Neuronal stem cell (in vitro differentiated cells): ENCODE measurements around the gene OR2T35. TPM values are rescaled to one million over a fixed set of nuclear protein-coding genes. Genes with fewer than 3 reads are reported as not detected.

Experiments used
- DNase-seq: peaks from one replicate; pipeline ENCODE4 v3.0.0-alpha.2; 2013; ENCODE audit warnings: low spot score
- H2AFZ ChIP-seq: one replicate; pipeline ENCODE4 v1.6.1; 2013; ENCODE audit warnings: mild to moderate bottlenecking, low read length, inconsistent platforms
- H2AK5ac ChIP-seq: 2 replicates; pipeline ENCODE4 v1.6.1; 2013; ENCODE audit warnings: low read depth, mild to moderate bottlenecking, inconsistent platforms, low read length, moderate library complexity, mixed read lengths
- H2BK120ac ChIP-seq: 2 replicates; pipeline ENCODE4 v1.6.1; 2013; ENCODE audit warnings: low read depth, mild to moderate bottlenecking, inconsistent platforms, low read length, moderate library complexity, mixed read lengths
- H2BK12ac ChIP-seq: one replicate; pipeline ENCODE4 v1.6.1; 2013; ENCODE audit warnings: low read length, inconsistent platforms
- H2BK15ac ChIP-seq: 2 replicates; pipeline ENCODE4 v1.6.1; 2013; ENCODE audit warnings: mild to moderate bottlenecking, low read length, inconsistent platforms, mixed read lengths
- H2BK5ac ChIP-seq: one replicate; pipeline ENCODE4 v1.6.1; 2013; ENCODE audit warnings: inconsistent platforms, mild to moderate bottlenecking, low read length, moderate library complexity
- H3K14ac ChIP-seq: one replicate; pipeline ENCODE4 v1.6.1; 2013; ENCODE audit warnings: low read length, inconsistent platforms
- H3K18ac ChIP-seq: 2 replicates; pipeline ENCODE4 v1.6.1; 2013; ENCODE audit warnings: low read length, inconsistent platforms
- H3K23ac ChIP-seq: 2 replicates; pipeline ENCODE4 v1.6.1; 2013; ENCODE audit warnings: low read depth, mild to moderate bottlenecking, mixed read lengths, low read length, inconsistent platforms; ENCODE audit not compliant: poor library complexity
- H3K27ac ChIP-seq: replicated peaks from 3 replicates; pipeline ENCODE4 v1.5.1; 2013; ENCODE audit warnings: low read length, inconsistent platforms
- H3K27me3 ChIP-seq, 3 experiments: 2 replicates each; pipeline ENCODE4 v1.6.1; 2013; ENCODE audit warnings: low read length in 3 of 3, mild to moderate bottlenecking in 2 of 3, inconsistent platforms in 1 of 3, low read depth in 1 of 3, mixed read lengths in 1 of 3, moderate library complexity in 1 of 3; ENCODE audit not compliant: control insufficient read depth in 3 of 3, insufficient read depth in 3 of 3
- H3K36me3 ChIP-seq, 2 donors: replicated peaks in 1 of 2; 2 replicates each; pipeline ENCODE4 v1.6.1; 2013; ENCODE audit warnings: low read length in 2 of 2; ENCODE audit not compliant: control insufficient read depth in 2 of 2, insufficient read depth in 2 of 2
- H3K4ac ChIP-seq: 2 replicates; pipeline ENCODE4 v1.6.1; 2013; ENCODE audit warnings: inconsistent platforms, mild to moderate bottlenecking, low read length, moderate library complexity
- H3K4me1 ChIP-seq, 2 donors: 1 replicate in 1 of 2; 2 replicates in 1 of 2; pipeline ENCODE4 v1.6.1; 2013; ENCODE audit warnings: low read length in 2 of 2, low read depth in 1 of 2; ENCODE audit not compliant: control insufficient read depth in 2 of 2, insufficient read depth in 1 of 2
- H3K4me2 ChIP-seq: one replicate; pipeline ENCODE4 v1.6.1; 2013; ENCODE audit warnings: mild to moderate bottlenecking, low read length, inconsistent platforms; ENCODE audit not compliant: insufficient read depth, poor library complexity, severe bottlenecking
- H3K4me3 ChIP-seq, 2 donors: 2 replicates each; pipeline ENCODE4 v1.5.1; 2013; ENCODE audit warnings: low read length in 2 of 2, mild to moderate bottlenecking in 2 of 2, inconsistent platforms in 1 of 2, moderate library complexity in 1 of 2
- H3K79me1 ChIP-seq: one replicate; pipeline ENCODE4 v1.6.1; 2013; ENCODE audit warnings: low read depth, mild to moderate bottlenecking, inconsistent platforms, low read length, moderate library complexity
- H3K9ac ChIP-seq: one replicate; pipeline ENCODE4 v1.6.1; 2013; ENCODE audit warnings: mild to moderate bottlenecking, low read depth, low read length, inconsistent platforms; ENCODE audit not compliant: poor library complexity
- H3K9me3 ChIP-seq, 2 donors: replicated peaks in 1 of 2; 2 replicates each; pipeline versions ENCODE3 to v1.6.1; 2013; ENCODE audit warnings: low read length in 2 of 2, mild to moderate bottlenecking in 2 of 2, inconsistent platforms in 1 of 2, low read depth in 1 of 2, mixed read lengths in 1 of 2, moderate library complexity in 1 of 2; ENCODE audit not compliant: control insufficient read depth in 2 of 2, insufficient read depth in 1 of 2
- H4K8ac ChIP-seq: one replicate; pipeline ENCODE4 v1.6.1; 2013; ENCODE audit warnings: low read depth, mild to moderate bottlenecking, inconsistent platforms, low read length, moderate library complexity
- H4K91ac ChIP-seq: one replicate; pipeline ENCODE4 v1.6.1; 2013; ENCODE audit warnings: low read length, low read depth, mild to moderate bottlenecking, inconsistent platforms; ENCODE audit not compliant: poor library complexity
- WGBS, 2 donors: extraction: QIAGEN DNeasy Blood & Tissue Kit; methylation state at CpG; one replicate each; pipeline ENCODE4 v1.1.7; 2013; ENCODE audit warnings: missing lambda C conversion rate in 2 of 2, mixed read lengths in 1 of 2; ENCODE audit not compliant: insufficient read length in 2 of 2, insufficient replicate concordance in 1 of 2; ENCODE audit errors: extremely low coverage in 2 of 2; 5-methylcytosine and 5-hydroxymethylcytosine counted together
- small RNA-seq: library from polyadenylated mRNA; stranded (forward); fragments of <200 nt; extraction: miRNeasy Mini kit (QIAGEN cat#:217004); gene quantifications from one replicate; pipeline ENCODE3, GENCODE V24; 2013; ENCODE audit not compliant: insufficient read depth

OR2T35 gene

GRCh38 chr1:248592655-248593054 is 52.4 kb downstream of the OR2T35 start:
- no peak overlapping the region for H3K9ac ChIP-seq
- H3K4me3 ChIP-seq: no peak overlapping the region
- H2AFZ ChIP-seq: no peak overlapping the region
- no peak overlapping the region for H4K91ac ChIP-seq
- no peak overlapping the region for H3K14ac ChIP-seq
- H3K9me3 ChIP-seq: peaks cover 0 to 23% of the 10 kb centered on the region in 2 donors
- no peak overlapping the region for H4K8ac ChIP-seq
- no peaks in the 10 kb centered on the region for H3K27me3 ChIP-seq
- H2BK120ac ChIP-seq: no peak overlapping the region
- H2BK5ac ChIP-seq: no peak overlapping the region
- no peaks in the 10 kb centered on the region for H3K79me1 ChIP-seq
- H3K4me1 ChIP-seq: no peaks in the 10 kb centered on the region
- no peak overlapping the region for H3K18ac ChIP-seq
- no CpG with 5 or more reads among the region's 1 CpG for WGBS, 2 donors
- H3K23ac ChIP-seq: no peak overlapping the region
- no peak overlapping the region for H3K4ac ChIP-seq
- H3K4me2 ChIP-seq: no peak overlapping the region
- H2BK12ac ChIP-seq: no peak overlapping the region
- DNase-seq: no peak
- no peaks in the 10 kb centered on the region for H3K36me3 ChIP-seq
- no peak overlapping the region for H3K27ac ChIP-seq
- no peak overlapping the region for H2AK5ac ChIP-seq
- no peak overlapping the region for H2BK15ac ChIP-seq

GRCh38 chr1:248590055-248590454 is 55.0 kb downstream of the OR2T35 start:
- peaks cover 0 to 16% of the 10 kb centered on the region in 2 donors for H3K9me3 ChIP-seq
- no CpG with 5 or more reads among the region's 17 CpGs for WGBS, 2 donors
- H3K4ac ChIP-seq: no peak overlapping the region
- peak overlapping the region in 1 of 2 donors; percentile 58 for H3K4me3 ChIP-seq
- no peak overlapping the region for H3K27ac ChIP-seq
- no peaks in the 10 kb centered on the region for H3K27me3 ChIP-seq
- no peak overlapping the region for H2AK5ac ChIP-seq
- H2AFZ ChIP-seq: no peak overlapping the region
- H3K18ac ChIP-seq: no peak overlapping the region
- H3K79me1 ChIP-seq: no peaks in the 10 kb centered on the region
- no peak overlapping the region for H2BK12ac ChIP-seq
- DNase-seq: no peak
- H2BK15ac ChIP-seq: no peak overlapping the region
- H2BK120ac ChIP-seq: no peak overlapping the region
- H3K4me1 ChIP-seq: no peaks in the 10 kb centered on the region
- no peak overlapping the region for H3K23ac ChIP-seq
- H4K91ac ChIP-seq: no peak overlapping the region
- no peaks in the 10 kb centered on the region for H3K36me3 ChIP-seq
- H4K8ac ChIP-seq: no peak overlapping the region
- H3K4me2 ChIP-seq: no peak overlapping the region
- H3K9ac ChIP-seq: no peak overlapping the region
- H2BK5ac ChIP-seq: no peak overlapping the region
- H3K14ac ChIP-seq: no peak overlapping the region

GRCh38 chr1:248589334-248589733 is 55.7 kb downstream of the OR2T35 start:
- Histone ChIP-seq H3K9ac (no peak overlapping the region), H2AK5ac (no peak overlapping the region), H3K18ac (no peak overlapping the region), H2AFZ (no peak overlapping the region), H2BK12ac (no peak overlapping the region), H2BK5ac (no peak overlapping the region), H3K4me2 (no peak overlapping the region), H3K4ac (no peak overlapping the region), H3K27ac (no peak overlapping the region), H3K4me1 (no peaks in the 10 kb centered on the region), H2BK15ac (no peak overlapping the region), H3K14ac (no peak overlapping the region), H3K79me1 (no peaks in the 10 kb centered on the region), H3K4me3 (no peak overlapping the region), H4K91ac (no peak overlapping the region), H2BK120ac (no peak overlapping the region), H3K36me3 (no peaks in the 10 kb centered on the region), H3K9me3 (peaks cover 0 to 16% of the 10 kb centered on the region in 2 donors), H3K27me3 (no peaks in the 10 kb centered on the region), H3K23ac (no peak overlapping the region), H4K8ac (no peak overlapping the region)
- DNase-seq: no peak
- no CpG with 5 or more reads among the region's 3 CpGs for WGBS, 2 donors

Small RNA genes lying within 50 kb of the gene (small RNA-seq; reads per million reads assigned to genes)
- not detected for gene RF00019
